ENCODE data around the gene PGC. TPM values are rescaled to one million over a fixed set of nuclear protein-coding genes. Genes with fewer than 3 reads are reported as not detected.

Gene PGC
- total RNA-seq, 4 donors from 2014 or later: 0.62 TPM; not detected in 3

GRCh38 chr6:41728954-41729353, 18.2 kb downstream of the PGC start:
- no CpG with 5 or more reads among the region's 7 CpGs for whole genome bisulfite sequencing, 2 donors (ENCODE audit: low coverage in 1 of 2)
- TF ChIP-seq EP300 (IDR thresholded peaks at IDR 0.05) (no peak), POLR2AphosphoS5 (IDR thresholded peaks at IDR 0.05) (no peak), POLR2A (IDR thresholded peaks at IDR 0.05) (no peak), CTCF (IDR thresholded peaks at IDR 0.05) (no peak)
- no peaks in the 10 kb centered on the region for H3K27me3 ChIP-seq
- H3K27ac ChIP-seq: no peak overlapping the region
- H3K4me1 ChIP-seq: peaks cover 0 to 89% (median 22%) of the 10 kb centered on the region in 3 donors
- no peaks in the 10 kb centered on the region for H3K9me3 ChIP-seq
- H3K4me3 ChIP-seq: no peak overlapping the region
- no peak for ATAC-seq
- H3K36me3 ChIP-seq: peaks cover 0 to 4% of the 10 kb centered on the region in 2 donors

GRCh38 chr6:41728073-41728936, 18.9 kb downstream of the PGC start:
- no peaks in the 10 kb centered on the region for H3K27me3 ChIP-seq
- H3K27ac ChIP-seq: no peak overlapping the region
- no peaks in the 10 kb centered on the region for H3K9me3 ChIP-seq
- no peak for TF ChIP-seq POLR2AphosphoS5 (IDR thresholded peaks at IDR 0.05)
- TF ChIP-seq CTCF (IDR thresholded peaks at IDR 0.05): no peak
- no peak for TF ChIP-seq POLR2A (IDR thresholded peaks at IDR 0.05)
- TF ChIP-seq EP300 (IDR thresholded peaks at IDR 0.05): no peak
- H3K36me3 ChIP-seq: peaks cover 0 to 4% of the 10 kb centered on the region in 2 donors
- peaks cover 0 to 89% (median 26%) of the 10 kb centered on the region in 3 donors for H3K4me1 ChIP-seq
- 71 to 100% methylated on average over 4 to 9 of the region's 19 CpGs for WGBS, 2 donors (ENCODE audit: low coverage in 1 of 2)
- ATAC-seq: no peak
- no peak overlapping the region for H3K4me3 ChIP-seq

- H3K27ac ChIP-seq: no peak overlapping the region
These were observed 19.5 kb downstream of the PGC start for GRCh38 chr6:41727705-41728072.

GRCh38 chr6:41726876-41727275, 20.3 kb downstream of the PGC start:
- H3K9me3 ChIP-seq: no peaks in the 10 kb centered on the region
- H3K4me1 ChIP-seq: peaks cover 0 to 89% (median 24%) of the 10 kb centered on the region in 3 donors
- no peak overlapping the region for H3K4me3 ChIP-seq
- H3K36me3 ChIP-seq: peaks cover 0 to 4% of the 10 kb centered on the region in 2 donors
- H3K27me3 ChIP-seq: no peaks in the 10 kb centered on the region
- no peak overlapping the region for H3K27ac ChIP-seq
- ATAC-seq: no peak
- TF ChIP-seq POLR2A (IDR thresholded peaks at IDR 0.05) (no peak), EP300 (IDR thresholded peaks at IDR 0.05) (no peak)
- WGBS, 2 donors (ENCODE audit: low coverage in 1 of 2): 70 to 93% methylated on average over 1 to 2 of the region's 7 CpGs

More at GRCh38 chr6:41727705-41728072, 19.5 kb downstream of the PGC start:
- TF ChIP-seq CTCF (IDR thresholded peaks at IDR 0.05) (no peak), POLR2AphosphoS5 (IDR thresholded peaks at IDR 0.05) (no peak), POLR2A (IDR thresholded peaks at IDR 0.05) (no peak), EP300 (IDR thresholded peaks at IDR 0.05) (no peak)
- no CpG with 5 or more reads among the region's 3 CpGs for WGBS, 2 donors (ENCODE audit: low coverage in 1 of 2)
- peaks cover 0 to 89% (median 25%) of the 10 kb centered on the region in 3 donors for H3K4me1 ChIP-seq
- no peak overlapping the region for H3K4me3 ChIP-seq
- no peaks in the 10 kb centered on the region for H3K27me3 ChIP-seq
- no peaks in the 10 kb centered on the region for H3K9me3 ChIP-seq
- H3K36me3 ChIP-seq: peaks cover 0 to 4% of the 10 kb centered on the region in 2 donors
- ATAC-seq: no peak

- no peaks in the 10 kb centered on the region for H3K9me3 ChIP-seq
- peaks cover 0 to 89% (median 19%) of the 10 kb centered on the region in 3 donors for H3K4me1 ChIP-seq
- H3K27me3 ChIP-seq: no peaks in the 10 kb centered on the region
- H3K36me3 ChIP-seq: peaks cover 0 to 4% of the 10 kb centered on the region in 2 donors
- H3K4me3 ChIP-seq: no peak overlapping the region
- peak overlapping the region in 1 of 4 donors; percentile 56 for H3K27ac ChIP-seq
- 33 to 79% methylated on average over 1 to 7 of the region's 13 CpGs for WGBS, 2 donors (ENCODE audit: low coverage in 1 of 2)
- TF ChIP-seq POLR2AphosphoS5 (IDR thresholded peaks at IDR 0.05) (no peak), EP300 (IDR thresholded peaks at IDR 0.05) (no peak), CTCF (IDR thresholded peaks at IDR 0.05) (no peak), POLR2A (IDR thresholded peaks at IDR 0.05) (no peak)
- no peak for ATAC-seq
These were observed 22.4 kb downstream of the PGC start for GRCh38 chr6:41724586-41725501.
